HG02678 (cell line): Measurements from ENCODE around the gene FGF12.

Source experiments
- ATAC-seq: cut with Tn5 transposase; IDR thresholded peaks from one replicate; pipeline ENCODE4 v1.9.1; 2021; ENCODE audit warnings: mild to moderate bottlenecking, moderate library complexity; ENCODE audit not compliant: unreplicated experiment

FGF12 gene

GRCh38 chr3:192514081-192514753 lies 213.1 kb downstream of the FGF12 start:
- no peak for ATAC-seq

GRCh38 chr3:192505731-192506130 lies 221.6 kb downstream of the FGF12 start:
- no peak for ATAC-seq

GRCh38 chr3:192501401-192501800 lies 225.9 kb downstream of the FGF12 start:
- no peak for ATAC-seq

- no peak for ATAC-seq
Measured at GRCh38 chr3:192496905-192497587, 230.3 kb downstream of the FGF12 start.

GRCh38 chr3:192494174-192494573 lies 233.2 kb downstream of the FGF12 start:
- peak; percentile 72 for ATAC-seq

- no peak for ATAC-seq
Measured at GRCh38 chr3:192490720-192491119, 236.6 kb downstream of the FGF12 start.

- no peak for ATAC-seq
Measured at GRCh38 chr3:192489579-192489978, 237.8 kb downstream of the FGF12 start.

- ATAC-seq = no peak
Measured at GRCh38 chr3:192487033-192487432, 240.3 kb downstream of the FGF12 start.

GRCh38 chr3:192482809-192483208 lies 244.5 kb downstream of the FGF12 start:
- no peak for ATAC-seq

GRCh38 chr3:192482391-192482790 lies 244.9 kb downstream of the FGF12 start:
- no peak for ATAC-seq

GRCh38 chr3:192481638-192482037 lies 245.7 kb downstream of the FGF12 start:
- ATAC-seq = no peak

GRCh38 chr3:192467230-192468140 lies 259.9 kb downstream of the FGF12 start:
- peak; percentile 94 for ATAC-seq

GRCh38 chr3:192449036-192449435 lies 278.3 kb downstream of the FGF12 start:
- ATAC-seq = no peak

GRCh38 chr3:192445770-192446644 lies 281.3 kb downstream of the FGF12 start:
- no peak for ATAC-seq

GRCh38 chr3:192444791-192445106 lies 282.6 kb downstream of the FGF12 start:
- no peak for ATAC-seq

- ATAC-seq = peak; percentile 97
Measured at GRCh38 chr3:192444096-192444790, 283.1 kb downstream of the FGF12 start.

- ATAC-seq = no peak
Measured at GRCh38 chr3:192435241-192435640, 292.1 kb downstream of the FGF12 start.

- ATAC-seq = no peak
Measured at GRCh38 chr3:192434186-192434585, 293.2 kb downstream of the FGF12 start.

GRCh38 chr3:192433704-192434103 lies 293.6 kb downstream of the FGF12 start:
- no peak for ATAC-seq

GRCh38 chr3:192422997-192423342 lies 304.4 kb downstream of the FGF12 start:
- no peak for ATAC-seq
